Measurements from ENCODE around the gene CDC42BPB.
"Not testable (repeated sequence)": the region's sequence is repeated elsewhere in the genome, so short reads cannot be mapped to it uniquely, and the experiment has no call there.

Gene CDC42BPB

DNA sequence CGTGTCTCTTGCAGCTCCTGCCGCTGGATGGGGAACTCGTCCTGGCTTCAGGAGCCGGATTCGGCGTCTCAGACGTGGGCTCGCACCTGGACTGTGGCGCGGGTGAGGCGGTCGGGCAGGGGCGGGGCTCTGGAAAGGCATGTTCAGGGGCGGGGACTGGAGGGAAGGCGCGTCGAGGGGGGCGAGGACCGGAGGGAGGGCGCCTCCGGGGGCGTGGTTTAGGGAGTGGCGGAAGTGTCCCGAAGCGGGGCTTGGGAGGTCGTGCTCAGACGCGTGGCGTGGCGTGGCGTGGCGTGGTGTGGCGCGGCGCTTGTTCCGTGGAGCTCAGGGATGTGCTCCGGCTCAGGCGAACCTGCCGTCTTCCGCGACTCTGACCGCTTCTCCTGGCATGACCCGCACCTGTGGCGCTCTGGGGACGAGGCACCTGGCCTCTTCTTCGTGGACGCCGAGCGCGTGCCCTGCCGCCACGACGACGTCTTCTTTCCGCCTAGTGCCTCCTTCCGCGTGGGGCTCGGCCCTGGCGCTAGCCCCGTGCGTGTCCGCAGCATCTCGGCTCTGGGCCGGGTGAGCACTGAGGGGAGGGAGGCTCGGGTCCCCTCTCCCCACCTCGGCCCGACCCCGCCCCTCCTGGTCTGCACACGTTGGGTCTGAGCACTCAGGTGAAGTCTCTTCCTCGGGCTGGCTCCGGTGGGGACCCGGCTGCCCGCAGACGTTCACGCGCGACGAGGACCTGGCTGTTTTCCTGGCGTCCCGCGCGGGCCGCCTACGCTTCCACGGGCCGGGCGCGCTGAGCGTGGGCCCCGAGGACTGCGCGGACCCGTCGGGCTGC is 128.7 kb downstream of the CDC42BPB start:
- DNase-seq (ENCODE audit: low read depth), result no peak

DNA sequence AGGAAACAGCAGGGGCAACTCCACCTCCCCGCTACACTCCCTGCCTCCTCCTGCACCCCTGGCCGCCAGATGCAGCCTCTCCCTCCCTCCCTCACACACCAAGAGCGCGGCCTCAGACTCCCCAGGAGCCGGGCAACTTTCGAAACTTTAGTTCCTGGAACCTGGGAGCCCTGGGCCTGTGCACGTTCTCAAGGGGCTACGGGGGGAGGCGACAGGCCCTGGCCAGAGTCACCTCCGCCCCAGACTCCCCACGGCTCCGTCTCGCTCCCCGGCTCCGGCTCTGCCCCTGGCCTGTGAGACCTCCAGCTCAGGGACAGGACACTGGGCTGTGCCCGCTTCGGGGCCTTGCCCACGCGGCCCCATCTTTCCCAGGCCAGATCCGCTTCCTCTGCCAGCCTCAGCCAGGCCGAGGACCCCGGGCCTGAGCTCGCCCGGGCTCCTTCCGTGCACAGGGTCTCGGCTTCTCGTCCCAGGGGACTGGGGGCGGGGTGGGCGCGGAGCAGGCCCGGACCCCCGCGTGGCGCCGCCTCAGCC is 129.4 kb downstream of the CDC42BPB start:
- no peak for DNase-seq (ENCODE audit: low read depth)

DNA sequence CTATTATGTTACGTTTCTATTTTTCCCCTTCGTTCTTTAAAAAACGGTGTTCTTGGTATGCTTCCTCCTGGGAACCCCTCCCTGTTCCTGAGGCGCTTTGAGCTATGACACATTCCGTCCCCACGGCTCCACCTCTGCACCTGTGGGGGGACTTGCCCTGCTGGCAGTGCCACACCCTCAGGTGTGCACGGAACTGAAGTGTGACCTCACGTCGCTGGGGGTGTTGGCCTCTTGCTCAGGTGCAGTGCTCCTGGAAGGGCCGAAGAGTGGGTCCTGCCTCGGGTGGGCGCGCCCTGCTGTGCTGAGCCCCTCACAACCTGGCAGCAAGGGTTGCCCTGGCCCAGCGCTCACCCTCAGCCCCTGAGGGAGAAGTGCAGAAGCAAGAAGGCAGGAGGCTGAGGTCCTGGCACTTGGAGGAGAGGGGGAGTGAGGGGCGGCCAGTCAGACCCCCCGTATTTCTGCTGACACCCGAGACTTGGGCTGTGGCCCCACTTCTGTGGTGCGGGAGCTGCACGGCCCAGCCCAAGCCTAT is 129.9 kb downstream of the CDC42BPB start:
- DNase-seq (ENCODE audit: low read depth), result no peak

DNA sequence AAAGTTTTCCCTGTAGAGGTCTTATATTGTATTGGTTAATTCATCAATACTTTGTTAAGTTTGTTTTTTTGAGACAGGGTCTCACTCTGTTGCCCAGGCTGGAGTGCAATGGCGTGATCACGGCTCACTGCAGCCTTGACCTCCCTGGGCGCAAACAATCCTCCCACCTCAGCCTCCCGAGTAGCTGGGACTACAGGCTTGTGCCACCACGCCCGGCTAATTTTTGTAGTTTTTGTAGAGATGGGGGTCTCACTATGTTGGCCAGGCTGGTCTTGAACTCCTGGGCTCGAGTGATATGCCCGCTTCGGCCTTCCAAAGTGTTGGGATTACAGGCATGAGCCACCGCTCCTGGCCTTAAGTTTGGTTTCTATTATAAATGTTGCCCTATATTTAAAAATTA is 130.5 kb downstream of the CDC42BPB start:
- DNase-seq (ENCODE audit: low read depth), result not testable (repeated sequence)

DNA sequence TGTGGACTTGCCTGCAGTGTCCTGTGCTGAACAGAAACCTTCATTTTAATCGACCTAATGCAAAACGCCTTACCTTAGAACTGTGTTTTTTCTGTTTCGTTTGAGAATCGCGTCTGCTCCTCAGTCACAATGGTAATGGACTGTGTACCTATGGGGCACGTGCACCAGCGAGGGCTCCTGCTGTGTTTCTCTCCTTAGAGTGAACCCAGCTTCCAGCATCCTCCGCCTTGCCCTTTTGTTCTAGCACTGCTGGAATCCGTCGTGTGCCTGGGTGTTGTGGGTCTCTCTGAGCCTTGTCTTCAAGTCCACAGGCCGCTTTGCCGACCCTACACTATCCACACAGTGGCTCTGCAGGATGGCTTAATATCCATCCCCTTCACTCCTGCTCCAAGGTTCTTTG is 131.2 kb downstream of the CDC42BPB start:
- no peak for DNase-seq (ENCODE audit: low read depth)

DNA sequence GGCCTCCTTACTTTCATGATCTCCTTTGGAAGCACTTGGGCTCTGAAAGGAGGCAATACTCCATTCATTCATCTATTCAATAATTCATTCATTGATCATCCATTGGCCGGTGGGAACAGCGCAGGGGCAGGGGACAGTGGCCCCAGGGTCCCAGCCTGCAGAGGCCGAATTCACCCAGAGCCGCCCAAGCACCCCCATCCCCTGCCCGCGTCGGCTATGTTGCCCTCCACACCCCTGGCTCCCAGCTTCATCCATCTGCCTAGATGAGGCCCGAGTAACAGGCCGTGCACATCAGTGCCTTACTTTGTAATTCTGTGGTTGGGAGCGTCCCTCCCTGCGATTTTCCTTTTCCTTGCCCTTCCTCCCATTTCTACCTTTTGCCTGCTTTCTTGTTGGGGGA is 131.7 kb downstream of the CDC42BPB start:
- no peak for DNase-seq (ENCODE audit: low read depth)

DNA sequence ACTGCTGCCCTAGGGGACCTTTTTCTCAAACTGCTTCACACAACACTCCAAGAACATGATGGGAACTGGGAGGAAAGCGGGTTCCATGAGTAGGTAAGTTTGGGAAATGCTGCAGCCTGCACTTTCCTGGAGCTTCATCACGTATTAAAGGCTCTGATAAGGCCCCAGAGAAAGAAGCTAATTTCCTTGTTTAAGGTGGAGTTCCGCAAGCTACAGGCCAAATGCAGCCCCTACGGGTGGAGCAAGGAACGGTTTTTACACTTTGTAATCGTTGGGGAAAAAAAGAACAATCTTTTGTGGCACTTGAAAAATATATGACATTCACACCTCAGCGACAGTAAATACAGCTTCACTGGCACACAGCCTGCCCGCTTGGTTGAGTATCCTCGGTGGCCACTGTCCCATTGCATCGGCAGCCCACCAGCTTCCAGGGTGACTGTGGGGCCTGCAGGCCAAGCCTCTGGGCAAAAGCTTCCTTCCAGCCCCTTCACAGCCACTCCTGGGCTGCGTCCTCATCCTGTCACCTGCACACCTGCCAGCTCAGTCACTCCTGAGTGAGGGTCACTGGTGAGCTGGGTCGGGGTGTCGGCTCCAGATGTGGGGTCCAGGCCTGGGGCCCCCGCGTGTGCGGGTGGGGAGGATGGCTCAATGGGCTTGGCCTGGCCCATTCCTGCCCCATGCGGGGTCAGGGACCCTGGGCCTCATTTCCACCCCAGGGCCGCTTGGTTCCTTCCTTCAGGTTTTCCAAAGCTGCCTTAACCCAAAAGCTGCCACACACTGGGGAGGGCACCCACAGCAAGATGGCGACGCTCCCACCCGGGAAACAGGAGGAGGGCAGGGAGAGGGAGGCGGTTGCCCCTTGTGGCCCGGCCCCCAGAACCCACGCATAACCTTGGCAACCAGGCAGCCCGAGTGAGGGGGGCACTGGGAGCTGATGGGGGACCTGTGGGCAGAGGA is 132.4 kb downstream of the CDC42BPB start:
- DNase-seq (ENCODE audit: low read depth), result no peak

DNA sequence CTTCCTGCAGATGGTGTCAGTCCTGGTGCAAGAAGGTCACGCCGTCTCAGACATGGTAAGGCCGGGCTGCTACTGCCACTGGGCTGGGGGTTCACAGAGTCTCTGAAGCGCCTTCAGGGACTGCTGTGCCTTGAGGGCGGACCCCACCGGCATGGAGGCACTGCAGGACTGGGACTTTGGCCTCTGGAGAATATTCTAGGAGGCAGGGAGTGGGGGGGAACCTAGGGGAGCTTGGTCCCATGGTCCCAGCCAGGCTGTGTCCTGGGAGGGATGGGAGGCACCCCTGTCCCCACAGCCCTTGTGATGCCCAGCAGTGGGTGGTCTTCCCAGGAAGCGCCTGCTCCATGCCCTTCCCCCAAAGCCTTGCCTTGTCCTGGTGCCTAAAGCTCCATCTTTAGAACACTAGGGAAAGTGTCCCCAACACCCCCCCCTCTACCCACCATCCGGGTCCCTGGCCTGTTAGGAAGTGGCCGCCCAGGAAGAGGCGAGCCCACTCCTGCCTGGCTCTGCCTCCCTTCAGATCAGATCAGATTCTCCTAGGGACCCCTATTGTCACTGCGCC is 133.3 kb downstream of the CDC42BPB start:
- DNase-seq (ENCODE audit: low read depth), result no peak

DNA sequence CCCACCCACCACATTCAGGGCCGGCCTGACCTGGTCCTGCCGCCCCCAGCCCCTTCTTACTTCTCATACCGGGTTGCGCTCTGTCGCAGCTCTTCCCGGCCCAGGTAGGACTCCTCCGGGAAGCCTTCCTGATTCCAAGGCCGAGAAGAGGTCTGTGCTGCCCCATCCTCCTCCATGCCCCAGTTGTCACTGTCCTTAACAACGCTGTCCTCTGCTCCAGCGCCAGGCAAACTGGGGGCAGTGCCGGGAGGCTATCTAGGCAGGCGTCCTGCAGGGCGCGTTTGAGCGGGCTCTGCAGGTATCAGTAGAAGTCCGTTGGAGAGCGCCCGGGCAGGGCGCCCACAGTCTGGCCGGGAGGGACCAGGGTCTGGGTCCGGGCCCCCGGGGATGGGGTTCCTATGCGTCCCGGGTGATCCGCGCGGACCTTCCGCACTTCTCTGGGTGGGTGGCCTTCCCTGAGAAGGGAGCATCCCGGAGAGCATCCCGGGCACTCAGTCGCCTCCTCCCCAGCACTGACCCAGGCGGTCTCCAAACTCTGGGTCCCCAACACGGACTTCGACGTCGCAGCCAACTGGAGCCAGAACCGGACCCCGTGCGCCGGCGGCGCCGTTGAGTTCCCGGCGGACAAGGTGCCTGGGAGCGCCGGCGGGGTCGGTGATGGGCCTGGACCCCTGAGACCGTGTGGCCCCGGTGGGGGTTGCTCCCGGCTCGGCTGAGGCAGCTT is 134.0 kb downstream of the CDC42BPB start:
- DNase-seq (ENCODE audit: low read depth), result no peak

DNA sequence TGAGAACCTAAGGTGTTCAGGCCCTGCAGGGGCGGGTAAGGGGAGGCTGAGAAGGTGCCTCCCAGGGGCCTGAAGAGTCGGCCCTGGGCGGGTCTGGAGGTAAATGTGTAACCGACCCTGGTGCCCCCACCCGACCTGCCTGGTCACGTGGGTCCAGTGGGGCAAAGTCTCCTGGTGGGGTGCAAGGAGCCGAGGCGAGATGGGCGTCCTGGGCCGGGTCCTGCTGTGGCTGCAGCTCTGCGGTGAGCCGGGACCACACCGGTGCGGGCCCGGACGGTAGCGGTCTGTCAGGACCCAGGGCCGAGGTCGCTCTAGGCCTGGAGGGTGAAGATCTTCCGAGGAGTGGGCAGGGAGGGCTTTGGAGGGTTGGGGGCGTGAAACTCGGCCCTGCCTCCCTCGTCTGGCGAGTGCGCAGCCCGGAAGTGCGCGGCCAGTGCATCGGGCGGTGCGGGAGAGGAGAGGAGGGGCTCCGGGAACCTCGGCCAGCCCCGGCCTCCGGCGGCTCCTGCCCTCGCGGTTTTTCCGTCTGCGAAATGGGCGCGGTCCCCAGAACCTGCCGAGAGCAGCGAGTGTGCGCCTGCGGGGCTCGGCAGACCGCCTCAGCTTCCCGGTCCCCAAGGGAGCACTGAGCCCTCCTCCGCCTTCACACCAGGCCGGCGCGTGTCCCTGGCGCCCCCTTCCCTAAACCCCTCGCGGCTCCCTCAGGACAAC is 134.7 kb downstream of the CDC42BPB start, which contains the start of gene AMN:
Gene AMN, plus strand, starts transcription at position 174 of the 711 bp plus-strand sequence. Its CDS starts 26 bp downstream, at position 200.
- DNase-seq (ENCODE audit: low read depth), result no peak

DNA sequence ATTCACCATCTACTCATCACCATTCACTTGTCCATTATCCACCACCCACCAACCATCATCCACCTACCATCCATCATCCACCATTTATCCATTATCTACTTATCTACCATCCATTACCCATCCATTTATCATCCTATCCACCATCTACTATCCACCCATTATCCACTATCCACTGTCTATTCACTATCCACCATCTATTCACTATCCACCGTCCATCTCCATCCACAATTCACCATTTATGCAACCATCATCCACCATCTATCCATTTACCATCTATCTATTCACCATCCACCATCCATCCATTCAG is 136.4 kb downstream of the CDC42BPB start:
- no peak for DNase-seq (ENCODE audit: low read depth)

DNA sequence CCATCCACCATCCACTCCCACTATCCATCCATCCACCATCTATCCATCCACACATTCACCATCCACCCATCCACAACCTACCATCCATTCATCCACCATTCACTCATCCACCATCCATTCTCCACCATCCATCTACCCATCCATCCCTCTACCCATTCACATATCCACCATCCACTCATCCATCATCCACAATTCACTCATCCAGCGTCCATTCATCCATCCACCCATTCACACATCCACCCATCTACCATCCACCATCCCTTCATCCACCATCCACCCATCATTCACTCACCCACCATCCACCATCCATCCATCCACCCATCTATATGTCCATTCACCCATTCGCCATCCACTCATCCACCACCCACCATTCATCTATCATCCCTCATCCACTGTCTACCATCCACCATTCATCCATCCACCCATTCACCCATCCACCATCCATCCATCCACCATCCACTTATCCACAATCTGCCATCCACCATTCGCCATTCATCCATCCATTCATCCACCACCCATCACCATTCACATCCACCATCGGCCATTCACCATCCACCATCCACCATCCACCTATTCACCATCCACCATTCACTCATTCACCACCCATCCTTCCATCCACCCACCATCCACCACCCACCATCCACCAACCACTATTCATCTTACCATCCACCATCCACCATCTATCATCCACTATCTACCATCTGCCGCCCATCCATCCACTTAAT is 136.9 kb downstream of the CDC42BPB start:
- DNase-seq (ENCODE audit: low read depth), result no peak

DNA sequence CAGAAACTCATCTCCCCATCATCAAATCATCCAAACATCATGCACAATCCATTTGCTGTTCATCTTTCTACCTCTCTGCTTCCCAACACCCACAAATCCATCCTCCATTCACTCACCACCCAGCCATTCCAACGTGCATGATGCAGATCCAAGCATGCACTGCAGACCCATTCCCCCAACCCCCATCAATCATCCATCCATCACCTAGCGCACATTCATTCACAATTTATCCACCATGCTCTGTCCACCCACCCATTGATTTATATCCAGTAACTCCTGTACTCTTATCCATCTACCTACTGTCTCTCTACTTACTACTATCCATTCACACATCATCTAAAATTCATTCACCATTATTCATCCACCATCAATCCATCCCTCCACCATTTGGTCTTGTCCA is 138.9 kb downstream of the CDC42BPB start:
- no peak for DNase-seq (ENCODE audit: low read depth)

DNA sequence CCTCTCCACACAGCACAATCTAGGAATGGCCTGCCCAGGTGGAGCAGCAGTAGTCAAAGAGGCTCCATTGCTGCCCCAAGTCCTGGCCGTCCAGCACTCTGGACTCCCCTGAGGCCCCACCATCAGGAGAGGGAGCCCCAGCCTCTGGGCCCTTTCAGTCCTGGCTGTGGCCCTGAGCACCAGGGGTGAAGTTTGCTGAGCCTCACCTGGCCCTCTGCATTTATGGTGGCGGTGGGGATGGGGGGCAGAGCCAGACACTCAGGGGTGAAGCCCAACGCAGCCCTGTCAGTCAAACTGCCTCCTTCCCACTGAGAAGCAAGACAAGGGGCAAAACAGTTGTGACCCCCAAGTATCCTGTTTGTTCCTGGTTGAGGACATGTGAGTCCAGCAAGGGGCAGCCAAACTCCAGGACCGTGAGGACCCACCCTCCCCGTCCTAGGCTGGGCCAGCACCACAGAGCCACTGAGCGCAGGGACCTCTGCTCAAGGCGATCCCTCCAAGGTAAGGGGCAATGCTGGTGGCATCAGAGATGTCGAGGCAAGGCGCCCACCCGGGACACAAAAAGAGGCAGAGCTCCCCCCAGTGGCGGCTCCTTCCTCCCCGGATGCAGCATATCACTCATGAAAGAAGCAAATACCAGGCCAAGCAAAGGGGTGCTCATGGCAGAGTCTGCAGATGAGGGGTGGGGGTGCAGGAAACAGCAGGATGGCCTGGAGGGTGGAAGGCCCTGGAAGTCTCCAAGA is 139.7 kb downstream of the CDC42BPB start:
- DNase-seq (ENCODE audit: low read depth), result no peak

DNA sequence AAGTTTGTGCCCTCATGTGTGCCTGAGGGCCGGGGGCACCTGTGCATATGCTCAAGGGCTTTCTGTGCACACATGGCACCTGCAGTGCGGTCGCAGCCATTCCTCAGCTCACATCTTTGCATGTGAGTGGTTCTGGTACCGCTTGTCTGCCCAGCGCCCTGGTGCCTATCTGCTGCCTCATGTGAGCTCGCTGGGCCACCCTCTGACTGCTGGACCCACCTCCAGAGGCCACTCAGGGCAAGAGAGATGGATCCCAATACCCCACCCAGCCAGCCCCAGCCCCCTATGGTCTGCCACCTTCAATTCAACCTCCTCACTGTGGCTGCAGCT is 140.3 kb downstream of the CDC42BPB start:
- DNase-seq (ENCODE audit: low read depth), result no peak

DNA sequence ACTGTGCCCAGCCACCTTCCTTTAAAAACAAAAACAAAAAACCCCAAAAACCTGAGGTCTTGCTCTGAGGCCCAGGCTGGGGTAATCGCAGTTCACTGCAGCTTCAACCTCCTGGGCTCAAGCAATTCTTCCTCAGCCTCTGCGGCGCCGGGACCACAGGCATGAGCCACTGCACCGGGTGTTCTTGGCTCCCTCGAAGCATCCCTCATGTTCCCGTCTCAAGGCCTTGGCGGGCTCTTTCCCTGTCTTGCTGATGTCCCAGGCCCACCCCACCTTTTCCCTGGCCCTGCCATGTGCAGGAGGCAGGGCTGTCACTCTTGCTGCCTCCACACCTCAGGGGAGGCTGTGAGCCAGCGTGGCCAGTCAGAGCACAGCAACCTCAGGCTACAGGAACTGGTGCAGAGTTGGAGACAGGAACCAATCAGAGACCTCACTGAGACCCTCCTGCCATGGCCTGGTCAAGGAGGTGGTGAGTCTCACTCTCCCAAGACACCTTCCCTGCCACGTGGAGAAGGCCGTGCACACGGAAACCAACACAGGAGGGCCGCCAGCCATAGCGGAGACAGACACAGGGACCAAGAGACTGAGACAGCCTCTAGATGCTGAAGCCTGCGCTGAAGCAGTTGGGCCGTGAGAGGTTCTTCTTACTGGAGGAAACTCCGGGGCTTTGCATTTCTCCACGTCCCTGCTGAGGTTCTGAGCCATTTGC is 140.8 kb downstream of the CDC42BPB start:
- no peak for DNase-seq (ENCODE audit: low read depth)

DNA sequence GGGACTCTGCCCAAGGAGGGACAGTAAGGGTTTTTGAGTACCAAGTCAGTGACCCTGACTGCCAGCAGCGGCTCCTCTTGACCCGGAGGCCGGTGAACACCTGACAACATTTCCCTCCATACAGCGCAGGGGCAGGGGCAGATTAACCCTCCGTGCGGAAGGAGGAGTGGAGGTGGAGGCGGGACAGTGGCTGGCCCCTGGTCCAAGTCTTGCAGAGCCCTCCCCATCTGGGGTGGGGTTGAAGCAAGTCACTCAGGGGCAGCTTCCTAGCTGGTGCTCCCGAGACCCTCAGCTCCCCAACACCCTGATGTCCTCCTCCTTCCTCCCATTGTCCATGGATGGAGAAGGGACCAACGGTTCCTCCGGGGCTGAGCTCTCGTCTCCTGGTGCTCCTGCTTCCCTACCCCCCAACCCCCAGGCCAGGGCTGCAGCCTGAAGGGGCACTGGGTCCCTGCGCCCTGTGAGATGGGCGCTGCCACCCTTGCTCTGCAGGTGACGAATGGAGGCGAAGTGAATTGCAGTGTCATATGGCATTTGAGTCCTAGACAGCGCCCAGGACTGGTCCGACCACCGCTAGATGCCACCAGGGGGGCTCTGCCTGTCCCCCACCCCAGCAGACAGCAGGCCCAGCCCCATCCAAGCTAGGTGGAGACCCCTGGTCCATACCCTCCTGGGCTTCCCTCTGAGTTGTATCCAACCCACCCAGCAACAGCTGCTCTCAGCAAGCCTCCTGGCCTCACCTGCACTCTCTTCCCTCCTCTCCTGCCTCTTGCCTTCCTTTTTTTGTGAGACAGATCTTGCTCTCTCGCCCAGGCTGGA is 141.8 kb downstream of the CDC42BPB start:
- DNase-seq (ENCODE audit: low read depth), result no peak
